Measurements from ENCODE around the gene SPO11.
"Not testable (repeated sequence)": the region's sequence is repeated elsewhere in the genome, so short reads cannot be mapped to it uniquely, and the experiment has no call there.

- not testable (repeated sequence) for TF ChIP-seq CTCF (IDR thresholded peaks at IDR 0.05; ENCODE audit: low read depth, low read length); POLR2A (IDR thresholded peaks at IDR 0.05; ENCODE audit: extremely low read depth, insufficient read length); MYC (IDR thresholded peaks at IDR 0.05; ENCODE audit: low read depth, low read length); MAX (IDR thresholded peaks at IDR 0.05; ENCODE audit: low read depth, low read length)
Observed at GRCh38 chr20:57350726-57351041, 21.1 kb downstream of the SPO11 start.
